OCI-LY1 (cell line): ENCODE results near the gene TARS2.

Experiments
- EZH2 ChIP-seq: fragments of 200-600 bp; sonication (generic), shearing (Covaris generic); IDR thresholded peaks from 2 replicates; pipeline ENCODE4 v1.8.0; 2017; ENCODE audit warnings: borderline replicate concordance, mixed run types, mild to moderate bottlenecking, antibody characterized with exemption, low read length, moderate library complexity, mixed read lengths
- TF ChIP-seq, protein P1 (sequence below): fragments of 200-600 bp; sonication (generic), shearing (Covaris generic); IDR thresholded peaks from 2 replicates; pipeline ENCODE4 v1.5.1; 2017; ENCODE audit warnings: mild to moderate bottlenecking, antibody characterized with exemption, low read length, moderate library complexity, mixed read lengths

DNA sequence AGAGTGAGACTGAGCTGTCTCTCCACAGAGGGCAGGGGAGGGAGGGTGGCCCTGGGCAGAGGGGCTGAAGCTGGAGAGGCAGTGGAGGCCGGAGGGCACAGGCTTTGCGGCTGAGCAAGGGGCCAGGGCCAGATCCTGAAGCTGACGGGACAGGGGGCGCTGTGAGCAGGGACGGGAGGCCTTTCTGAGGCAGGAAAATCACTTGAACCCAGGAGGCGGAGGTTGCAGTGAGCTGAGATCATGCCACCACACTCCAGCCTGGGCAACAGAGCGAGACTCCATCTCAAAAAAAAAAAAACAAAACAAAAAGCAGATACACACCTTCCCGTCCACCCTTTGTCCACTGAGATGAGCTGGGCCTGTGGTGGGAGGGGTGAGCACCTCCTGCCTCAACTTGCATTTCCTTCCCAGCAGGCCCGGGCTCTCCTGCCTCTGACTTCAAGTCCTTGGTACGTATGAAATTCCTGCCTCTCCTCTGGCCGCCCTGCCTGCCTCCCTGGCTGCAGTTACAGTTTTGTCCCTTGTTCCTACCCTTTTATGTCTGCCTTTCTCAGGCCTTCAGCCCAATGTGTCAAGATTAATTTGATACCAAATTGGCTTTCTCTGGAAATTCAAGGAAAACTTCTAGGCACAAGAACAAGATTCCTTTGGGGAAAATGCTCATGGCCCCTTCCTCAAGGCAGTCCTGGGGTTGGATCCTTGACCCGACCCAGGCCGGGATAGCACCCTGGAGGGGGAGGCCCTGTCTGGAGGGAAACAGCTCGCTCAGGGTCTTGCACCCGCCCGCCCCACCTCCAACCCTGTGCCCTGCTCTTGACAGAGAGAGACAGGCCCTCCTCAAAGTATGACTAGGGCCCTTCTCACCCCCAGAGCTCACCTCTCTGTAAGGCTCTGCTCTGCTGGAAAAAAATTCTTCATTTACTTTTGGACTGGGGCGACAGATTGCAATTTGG lies 50.8 kb downstream of the TARS2 start:
- TF ChIP-seq, protein P1, sequence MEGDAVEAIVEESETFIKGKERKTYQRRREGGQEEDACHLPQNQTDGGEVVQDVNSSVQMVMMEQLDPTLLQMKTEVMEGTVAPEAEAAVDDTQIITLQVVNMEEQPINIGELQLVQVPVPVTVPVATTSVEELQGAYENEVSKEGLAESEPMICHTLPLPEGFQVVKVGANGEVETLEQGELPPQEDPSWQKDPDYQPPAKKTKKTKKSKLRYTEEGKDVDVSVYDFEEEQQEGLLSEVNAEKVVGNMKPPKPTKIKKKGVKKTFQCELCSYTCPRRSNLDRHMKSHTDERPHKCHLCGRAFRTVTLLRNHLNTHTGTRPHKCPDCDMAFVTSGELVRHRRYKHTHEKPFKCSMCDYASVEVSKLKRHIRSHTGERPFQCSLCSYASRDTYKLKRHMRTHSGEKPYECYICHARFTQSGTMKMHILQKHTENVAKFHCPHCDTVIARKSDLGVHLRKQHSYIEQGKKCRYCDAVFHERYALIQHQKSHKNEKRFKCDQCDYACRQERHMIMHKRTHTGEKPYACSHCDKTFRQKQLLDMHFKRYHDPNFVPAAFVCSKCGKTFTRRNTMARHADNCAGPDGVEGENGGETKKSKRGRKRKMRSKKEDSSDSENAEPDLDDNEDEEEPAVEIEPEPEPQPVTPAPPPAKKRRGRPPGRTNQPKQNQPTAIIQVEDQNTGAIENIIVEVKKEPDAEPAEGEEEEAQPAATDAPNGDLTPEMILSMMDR = peak; percentile 23; the same call in 1 of the 2 replicates
- no peak for TF ChIP-seq EZH2
